Islet precursor cell (in vitro differentiated cells): Measurements from ENCODE around the gene ITFG1.
"Not testable (repeated sequence)": the region's sequence is repeated elsewhere in the genome, so short reads cannot be mapped to it uniquely, and the experiment has no call there.

Experiments
- DNase-seq: peaks from one replicate; pipeline ENCODE4 v3.0.0-alpha.2; 2018

ITFG1 gene

GRCh38 chr16:47230296-47230695 lies 230.6 kb downstream of the ITFG1 start:
- no peak for DNase-seq

DNA sequence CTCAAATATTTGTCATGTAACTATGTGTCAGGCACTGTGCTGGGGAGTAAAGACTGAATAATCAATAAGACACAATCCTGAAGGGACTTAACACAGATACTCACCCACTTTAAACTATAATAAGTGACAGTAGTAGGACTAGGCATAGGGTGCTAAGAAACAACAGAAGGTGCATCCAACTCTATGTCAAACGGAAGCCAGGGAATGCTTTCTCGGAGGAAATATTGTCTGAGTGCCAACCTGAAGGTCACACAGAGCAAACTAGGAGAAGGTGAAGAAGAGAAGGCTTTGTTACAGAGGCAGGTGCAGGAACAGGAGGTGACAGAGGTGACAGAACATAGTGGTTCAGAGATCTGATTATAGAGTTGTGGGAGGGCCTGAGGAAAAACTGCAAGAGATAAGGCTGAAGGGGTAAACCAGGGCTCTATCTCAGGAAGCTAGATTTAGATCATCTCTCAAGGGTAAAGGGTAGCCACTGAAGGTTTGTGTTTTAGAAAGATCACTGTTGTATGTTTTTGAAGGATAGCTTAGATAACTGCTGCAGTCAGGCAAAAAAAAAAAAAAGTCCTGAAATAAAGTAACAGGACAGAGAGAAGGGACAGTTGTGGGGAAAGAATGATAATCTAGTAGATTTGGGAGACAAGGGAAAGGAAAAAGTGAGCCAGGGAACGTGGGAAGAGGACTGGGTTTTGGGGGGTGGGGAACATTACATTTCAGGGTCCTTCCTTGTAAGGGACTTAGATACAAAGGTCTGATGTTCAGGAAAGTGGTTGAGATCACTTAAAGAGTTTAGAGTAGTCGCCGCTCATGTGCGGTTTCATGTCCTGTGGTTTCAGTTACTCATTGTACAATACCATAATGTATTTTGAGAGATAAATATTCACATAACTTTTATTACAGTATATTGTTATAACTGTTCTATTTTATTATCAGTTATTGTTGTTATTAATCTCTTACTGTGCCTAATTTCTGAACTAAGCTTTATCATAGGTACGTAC lies 231.5 kb downstream of the ITFG1 start:
- DNase-seq: no peak

- no peak for DNase-seq
Measured at GRCh38 chr16:47228241-47228640, 232.6 kb downstream of the ITFG1 start.

GRCh38 chr16:47213761-47214440 lies 247.0 kb downstream of the ITFG1 start:
- no peak for DNase-seq

DNA sequence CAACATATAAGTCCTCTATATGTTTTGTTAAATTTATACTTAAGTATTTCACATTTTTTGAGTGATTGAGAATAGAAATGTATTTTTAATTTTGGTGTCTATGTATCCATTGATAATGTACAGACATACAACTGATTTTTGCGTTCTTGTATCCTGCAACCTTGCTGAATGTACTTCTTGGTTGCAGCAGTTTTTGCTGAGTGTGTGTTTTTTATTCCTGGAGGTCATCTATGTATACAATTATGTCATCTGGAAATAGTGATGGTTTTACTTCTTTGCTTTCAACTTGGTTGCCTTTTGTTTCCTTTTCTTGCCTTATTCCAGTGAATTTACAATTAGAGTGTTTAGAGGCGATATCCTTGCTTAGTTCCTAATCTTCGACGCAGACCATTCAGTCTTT lies 249.6 kb downstream of the ITFG1 start:
- no peak for DNase-seq

DNA sequence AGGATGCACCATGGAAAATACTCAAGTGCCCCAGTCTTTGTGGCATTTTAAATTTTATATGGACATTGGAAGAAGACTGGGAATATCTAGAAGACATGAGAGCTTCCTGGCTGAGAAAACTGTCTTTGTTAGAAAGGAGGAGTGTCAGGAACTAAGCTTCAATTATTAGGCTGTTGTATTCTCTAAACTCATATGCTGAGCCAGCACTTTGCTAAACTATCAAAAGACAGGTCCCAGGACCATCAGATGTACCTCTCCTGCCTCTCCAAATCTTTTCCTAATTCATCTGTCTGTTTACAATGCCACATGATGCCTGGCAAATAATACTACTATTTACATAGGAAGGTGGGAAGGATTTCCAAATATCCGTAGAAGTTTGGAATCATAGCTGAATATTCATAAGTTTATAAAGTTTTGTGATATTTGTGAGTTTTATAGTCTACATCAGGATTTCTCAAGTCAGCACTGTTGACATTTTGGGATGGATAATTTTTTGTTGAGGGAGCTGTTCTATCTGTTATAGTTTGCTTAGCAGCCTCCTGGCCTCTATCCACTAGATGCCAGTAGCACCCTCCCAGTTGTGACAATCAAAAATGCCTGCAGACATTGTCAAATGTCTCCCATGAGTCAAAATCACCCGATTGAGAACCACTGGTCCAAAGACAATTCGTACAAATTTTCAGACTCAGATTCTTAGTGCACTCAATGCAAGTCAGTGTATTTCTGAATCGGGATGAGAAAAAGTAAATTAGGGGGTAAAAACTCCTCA lies 255.9 kb downstream of the ITFG1 start:
- no peak for DNase-seq

GRCh38 chr16:47203433-47203832 lies 257.4 kb downstream of the ITFG1 start:
- not testable (repeated sequence) for DNase-seq

GRCh38 chr16:47198180-47198575 lies 262.7 kb downstream of the ITFG1 start:
- no peak for DNase-seq

- no peak for DNase-seq
Measured at GRCh38 chr16:47197536-47198179, 263.2 kb downstream of the ITFG1 start.

DNA sequence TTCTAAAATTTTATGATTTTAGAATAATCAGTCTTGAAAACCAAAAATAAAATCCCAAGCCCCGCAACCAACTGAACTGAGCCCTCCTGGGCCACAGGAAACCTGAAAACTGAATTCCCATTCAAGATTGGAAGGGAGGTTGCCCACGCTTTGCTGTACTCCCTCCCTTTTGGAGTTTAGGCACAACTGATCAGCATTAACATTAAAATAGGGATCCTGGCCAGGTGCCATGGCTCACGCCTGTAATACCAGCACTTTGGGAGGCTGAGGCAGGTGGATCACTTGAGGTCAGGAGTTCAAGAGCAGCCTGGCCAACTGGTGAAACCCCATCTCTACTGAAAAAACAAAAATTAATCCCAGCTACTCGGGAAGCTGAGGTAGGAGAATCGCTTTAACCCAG lies 264.4 kb downstream of the ITFG1 start:
- no peak for DNase-seq

GRCh38 chr16:47182318-47182717 lies 278.5 kb downstream of the ITFG1 start:
- no peak for DNase-seq

DNA sequence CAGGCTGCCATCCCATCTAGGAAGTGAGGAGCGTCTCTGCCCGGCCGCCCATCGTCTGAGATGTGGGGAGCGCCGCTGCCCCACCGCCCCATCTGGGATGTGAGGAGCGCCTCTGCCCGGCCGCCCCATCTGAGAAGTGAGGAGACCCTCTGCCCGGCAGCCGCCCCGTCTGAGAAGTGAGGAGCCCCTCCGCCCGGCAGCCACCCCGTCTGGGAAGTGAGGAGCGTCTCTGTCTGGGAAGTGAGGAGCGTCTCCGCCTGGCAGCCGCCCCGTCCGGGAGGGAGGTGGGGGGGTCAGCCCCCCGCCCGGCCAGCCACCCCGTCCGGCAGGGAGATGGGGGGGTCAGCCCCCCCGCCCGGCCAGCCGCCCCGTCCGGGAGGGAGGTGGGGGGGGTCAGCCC lies 279.8 kb downstream of the ITFG1 start:
- not testable (repeated sequence) for DNase-seq

DNA sequence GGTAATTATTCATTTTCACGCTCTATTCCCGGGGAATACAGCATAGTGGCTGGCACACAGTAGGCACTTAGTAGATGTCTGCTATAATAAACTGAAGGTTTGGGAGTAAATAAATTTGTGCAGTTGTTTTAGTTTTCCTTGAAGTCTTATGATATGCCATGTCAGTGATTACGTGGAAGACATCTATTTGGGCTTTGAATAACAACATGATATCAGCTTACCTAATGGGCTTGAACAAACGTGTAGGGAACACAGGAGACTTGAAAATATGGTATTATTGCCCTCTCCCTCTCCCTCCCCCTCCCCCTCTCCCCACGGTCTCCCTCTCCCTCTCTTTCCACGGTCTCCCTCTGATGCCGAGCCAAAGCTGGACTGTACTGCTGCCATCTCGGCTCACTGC lies 280.8 kb downstream of the ITFG1 start:
- no peak for DNase-seq

- DNase-seq: no peak
Measured at GRCh38 chr16:47175152-47175551, 285.7 kb downstream of the ITFG1 start.

DNA sequence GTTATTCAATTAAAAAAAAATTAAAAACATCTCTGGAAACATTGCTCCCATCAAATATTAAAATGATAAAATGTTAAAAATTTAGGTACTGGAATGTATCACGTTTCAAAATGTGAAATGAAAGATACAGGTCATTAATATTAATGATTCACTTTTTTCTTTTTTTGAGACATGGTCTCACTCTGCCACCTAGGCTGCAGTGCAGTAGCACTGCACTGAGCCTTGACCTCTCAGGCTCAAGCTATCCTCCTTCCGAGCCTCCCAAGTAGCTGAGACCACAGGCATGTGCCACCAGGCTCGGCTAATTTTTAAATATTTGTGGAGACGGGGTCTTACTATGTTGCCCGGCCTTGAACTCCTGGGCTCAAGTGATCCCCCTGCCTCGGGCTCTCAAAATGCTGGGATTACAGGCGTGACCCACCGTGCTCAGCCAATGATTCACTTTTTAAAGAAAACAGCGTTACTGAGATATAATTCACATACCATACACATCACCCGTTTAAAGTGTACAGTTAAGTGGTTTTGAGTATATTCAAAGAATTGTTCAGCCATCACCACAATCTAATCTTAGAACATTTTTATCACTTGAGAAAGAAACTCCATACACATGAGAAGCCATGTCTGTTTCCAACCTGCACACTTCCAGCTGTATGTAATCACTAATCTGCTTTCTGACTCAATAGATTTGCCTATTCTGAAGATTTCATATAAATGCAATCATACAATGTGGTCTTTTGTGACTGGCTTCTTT lies 298.0 kb downstream of the ITFG1 start:
- no peak for DNase-seq

DNA sequence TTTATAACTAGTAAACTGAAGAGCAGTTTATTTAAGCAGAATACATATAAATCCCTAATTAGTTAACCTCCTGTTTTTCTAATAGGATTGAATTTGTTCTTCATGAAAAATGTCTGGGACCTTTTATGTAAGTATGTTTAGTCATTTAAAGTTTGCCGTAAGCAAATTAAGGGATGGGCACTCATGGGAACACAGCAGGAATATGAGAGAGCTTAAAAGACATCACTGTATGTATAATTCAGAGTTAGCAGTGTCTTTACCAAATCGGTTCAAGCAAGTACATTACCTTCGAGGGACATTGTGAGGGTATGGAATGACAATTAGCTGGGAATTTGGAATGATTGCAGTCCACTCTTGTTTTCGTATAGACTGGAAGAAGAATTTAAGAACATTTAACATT lies 299.4 kb downstream of the ITFG1 start:
- no peak for DNase-seq

DNA sequence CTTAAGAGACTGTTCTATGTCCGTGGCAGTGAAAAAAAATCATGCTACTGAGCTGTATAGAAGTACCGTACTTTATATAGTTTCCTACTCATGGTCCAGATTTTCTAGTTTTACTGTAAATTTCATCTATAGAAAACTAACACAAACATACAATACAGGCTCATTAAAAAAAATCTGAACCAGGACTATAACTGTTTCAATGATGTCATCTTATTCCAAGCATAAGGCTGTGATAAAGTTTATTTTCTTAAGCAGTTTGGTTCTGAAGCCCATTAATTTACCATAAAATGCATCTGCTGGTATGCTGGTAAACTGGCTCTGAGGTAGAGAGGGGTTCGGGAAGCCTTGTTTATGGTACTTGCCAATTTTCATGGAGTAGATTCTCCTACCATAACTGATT lies 300.4 kb downstream of the ITFG1 start:
- no peak for DNase-seq

DNA sequence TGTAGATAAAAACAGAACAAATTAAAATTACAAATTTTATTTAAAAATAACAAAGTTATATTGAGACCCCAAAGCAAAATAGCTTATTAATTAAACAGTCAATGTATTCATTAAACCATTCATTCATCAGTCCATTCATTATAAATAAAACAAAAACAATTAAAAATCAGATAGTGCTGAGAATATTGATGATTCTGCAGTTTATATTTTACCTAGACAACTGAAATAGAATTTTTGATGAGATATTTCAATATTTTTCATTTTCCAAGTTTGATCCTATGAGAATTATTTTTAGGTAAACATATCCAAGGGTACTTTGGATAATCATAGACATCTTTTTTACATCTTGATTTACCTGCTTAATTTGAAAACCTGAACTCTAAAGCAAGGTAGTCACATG lies 301.9 kb downstream of the ITFG1 start:
- no peak for DNase-seq

DNA sequence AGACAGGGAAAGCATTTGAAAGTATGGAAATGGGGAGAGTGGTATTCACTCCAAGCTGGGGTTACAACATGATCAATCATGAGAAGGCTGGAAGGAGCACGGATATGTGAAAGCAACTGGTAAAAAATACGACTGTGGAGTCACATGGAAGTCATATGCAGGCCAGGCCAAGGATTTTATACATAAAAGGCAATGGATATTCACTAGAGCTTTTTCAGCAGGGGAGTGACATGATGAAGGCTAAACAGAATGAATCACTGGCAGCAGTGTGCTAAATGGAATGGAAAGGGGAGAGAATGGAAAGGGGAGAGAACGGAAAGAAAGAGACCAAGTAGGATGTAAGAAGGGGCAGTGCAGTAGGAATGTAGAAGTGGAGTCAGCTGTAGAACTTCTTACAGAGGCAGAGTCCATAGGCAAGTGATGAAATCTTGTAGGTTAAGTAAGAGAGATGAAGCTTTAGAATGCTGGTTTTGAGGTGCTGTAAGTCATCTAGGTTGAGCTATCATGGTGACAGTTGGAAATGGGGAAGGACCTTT lies 304.1 kb downstream of the ITFG1 start:
- no peak for DNase-seq

- DNase-seq: not testable (repeated sequence)
Measured at GRCh38 chr16:47152501-47152900, 308.4 kb downstream of the ITFG1 start.

DNA sequence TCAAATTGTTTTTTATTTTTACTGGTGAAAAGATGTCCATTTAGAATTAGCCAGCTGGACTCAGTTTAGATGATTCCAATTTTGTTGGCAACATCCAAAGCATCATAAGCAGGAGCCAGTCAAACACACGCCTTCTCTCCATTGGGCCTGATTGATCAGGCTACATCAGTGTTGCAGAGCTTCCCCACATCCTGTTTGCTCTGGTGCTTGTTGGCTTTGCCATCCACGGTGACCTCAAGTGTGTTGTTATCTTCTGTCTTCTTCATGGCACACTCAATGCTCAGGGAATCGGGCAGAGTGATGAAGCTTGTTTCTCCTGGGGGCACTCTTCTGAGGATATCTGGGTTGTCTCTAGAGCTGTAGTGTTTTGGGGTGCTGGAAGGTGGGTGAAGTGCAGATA lies 310.8 kb downstream of the ITFG1 start:
- DNase-seq: no peak

DNA sequence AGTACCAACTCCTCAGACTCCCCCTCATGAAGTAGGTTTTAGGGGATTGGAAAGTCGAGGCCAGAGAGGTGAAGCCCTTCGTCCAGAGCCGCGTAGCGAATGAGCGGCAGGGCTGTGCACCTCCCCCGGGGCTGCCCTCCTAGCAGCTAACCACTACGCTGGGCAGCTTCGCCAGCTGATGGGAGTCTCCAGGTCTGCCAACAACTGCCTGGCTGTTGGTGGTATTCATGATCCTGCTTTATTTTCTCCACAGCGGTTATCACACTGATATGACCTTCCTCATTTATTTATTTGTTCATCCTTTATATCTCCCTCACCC lies 316.3 kb downstream of the ITFG1 start:
- no peak for DNase-seq
